Measurements from ENCODE around the gene MGAT5B.
A peak's percentile ranks its signal among the peaks of the same experiment; 100 is the strongest.
"Not testable (repeated sequence)": the region's sequence is repeated elsewhere in the genome, so short reads cannot be mapped to it uniquely, and the experiment has no call there.

Gene MGAT5B

DNA sequence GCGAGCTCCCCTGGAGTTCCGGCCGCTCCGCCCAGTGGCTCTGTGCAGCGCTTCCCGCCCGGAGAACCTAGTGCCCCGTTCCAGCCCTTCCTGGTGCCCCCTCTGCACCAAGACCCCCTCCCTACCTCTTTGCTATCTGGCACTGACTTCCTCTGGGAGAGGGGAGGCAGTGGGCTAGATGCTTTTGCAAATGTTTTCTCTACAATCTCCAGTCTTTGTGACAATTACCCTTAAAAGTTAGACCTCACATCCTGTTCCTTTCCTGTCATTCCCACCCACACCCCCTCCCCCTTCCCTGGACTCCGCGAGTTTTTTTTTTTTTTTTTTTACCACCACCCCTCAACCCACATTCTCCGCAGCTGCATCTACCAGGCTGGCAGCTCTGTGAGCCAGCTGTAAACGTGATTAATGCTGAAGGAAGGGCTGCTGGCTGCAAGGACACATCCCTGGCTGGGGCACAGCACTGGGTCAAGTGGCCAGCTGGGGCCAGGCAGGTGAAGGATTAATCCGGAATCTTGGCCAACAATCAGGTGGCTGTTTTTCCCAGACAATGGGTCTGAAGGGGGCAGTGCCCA lies 101.5 kb downstream of the MGAT5B start:
- no peak for DNase-seq (ENCODE audit: low read depth in 1 of 2, low spot score in 1 of 2)

DNA sequence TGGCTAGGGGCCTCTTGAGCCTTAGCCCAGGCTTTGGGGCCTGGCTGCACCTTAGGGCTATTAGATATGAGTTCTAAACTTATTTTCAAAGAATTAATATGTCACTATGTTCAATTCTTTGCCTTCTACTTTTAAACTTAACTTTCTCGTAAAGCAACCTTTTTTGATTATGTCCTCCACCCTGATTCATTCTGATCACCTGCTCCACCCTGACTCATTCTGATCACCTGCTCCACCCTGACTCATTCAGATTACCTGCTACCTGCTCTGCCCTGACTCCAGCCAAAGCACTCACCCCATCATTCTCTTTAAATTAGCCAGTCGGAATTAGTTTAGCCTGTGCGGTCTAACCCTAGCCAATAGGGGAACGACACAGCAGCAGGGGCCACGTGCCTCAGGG lies 102.0 kb downstream of the MGAT5B start:
- not testable (repeated sequence) for DNase-seq (ENCODE audit: low read depth in 1 of 2, low spot score in 1 of 2)

DNA sequence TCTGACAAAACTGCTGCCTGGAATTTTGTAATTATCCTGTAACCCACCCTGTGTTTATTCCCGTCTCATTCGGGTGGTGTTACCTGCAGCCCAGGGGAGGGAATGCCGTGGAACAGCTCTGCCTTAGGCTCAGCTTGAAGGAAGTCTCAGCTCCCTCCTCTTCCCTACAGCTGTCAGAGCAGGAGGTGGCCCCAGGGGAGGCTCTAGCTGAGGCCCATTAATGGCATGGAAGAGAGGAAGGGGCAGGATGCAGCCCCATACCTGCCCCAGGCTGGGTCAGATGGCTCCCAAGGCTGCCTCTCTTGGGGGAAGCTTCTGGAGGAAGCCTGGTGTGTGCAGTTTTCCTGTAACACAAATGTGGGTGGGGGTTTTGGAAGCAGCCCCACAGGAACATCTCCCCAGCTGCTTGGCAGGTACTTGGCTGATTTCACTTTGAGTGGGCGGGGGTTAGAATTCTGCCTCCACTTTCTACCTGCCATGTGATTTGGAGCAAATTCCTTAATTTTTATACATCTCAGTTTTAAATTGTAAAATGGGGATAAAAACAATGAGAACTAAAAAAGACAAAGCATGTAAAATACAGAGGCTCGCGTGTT lies 103.9 kb downstream of the MGAT5B start:
- no peak for DNase-seq (ENCODE audit: low read depth in 1 of 2, low spot score in 1 of 2)

DNA sequence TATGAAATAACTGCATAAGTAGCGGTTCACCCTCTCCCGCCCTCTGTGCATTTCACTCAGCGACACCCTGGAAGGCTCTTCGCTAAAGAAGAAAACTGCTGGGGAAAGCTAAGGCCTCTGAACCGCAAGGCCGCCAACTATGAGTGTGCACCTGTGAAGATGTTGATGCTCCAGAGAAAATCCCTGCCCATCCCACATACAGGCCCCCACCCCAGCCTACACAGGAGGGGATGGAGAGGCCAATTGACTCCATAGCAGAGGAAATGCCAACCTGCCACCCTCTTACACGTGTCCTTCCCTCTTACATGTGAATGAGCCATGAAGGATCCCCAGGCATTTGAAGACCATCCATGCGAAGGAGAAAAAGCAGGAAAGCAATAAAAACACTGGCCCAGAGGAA lies 104.8 kb downstream of the MGAT5B start:
- DNase-seq (ENCODE audit: low read depth in 1 of 2, low spot score in 1 of 2) = no peak

DNA sequence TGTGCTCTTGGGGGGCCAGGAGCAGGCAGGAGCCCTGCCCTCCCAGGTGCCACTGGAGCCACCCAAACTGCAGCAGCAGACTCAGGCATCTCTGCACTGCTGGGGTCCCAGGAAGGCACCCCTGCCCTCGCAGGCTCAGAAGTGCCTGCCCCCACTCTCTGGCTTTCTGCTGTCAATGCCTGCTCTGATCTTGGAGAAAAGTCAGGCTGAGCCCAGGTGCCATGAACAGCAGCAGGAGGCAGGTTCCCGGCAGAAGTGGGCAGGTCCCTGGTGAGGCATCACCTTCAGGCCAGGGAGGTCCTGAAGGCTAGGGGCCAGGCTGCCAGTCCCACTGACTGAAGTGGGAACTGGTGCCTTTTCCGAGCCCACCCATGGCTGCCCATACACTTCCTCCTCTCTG lies 106.5 kb downstream of the MGAT5B start:
- no peak for DNase-seq (ENCODE audit: low read depth in 1 of 2, low spot score in 1 of 2)

DNA sequence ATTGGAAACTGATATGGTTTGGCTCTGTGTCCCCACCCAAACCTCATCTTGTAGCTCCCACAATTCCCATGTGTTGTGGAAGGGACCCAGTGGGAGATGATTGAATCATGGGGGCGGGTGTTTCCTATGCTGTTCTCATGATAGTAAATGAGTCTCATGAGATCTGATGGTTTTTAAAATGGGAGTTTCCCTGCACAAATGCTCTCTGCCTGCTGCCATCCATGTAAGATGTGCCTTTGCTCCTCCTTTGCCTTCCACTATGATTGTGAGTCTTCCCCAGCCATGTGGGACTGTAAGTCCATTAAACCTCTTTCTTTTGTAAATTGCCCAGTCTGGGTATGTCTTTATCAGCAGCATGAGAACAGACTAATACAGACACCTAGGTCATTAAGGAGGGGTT lies 109.8 kb downstream of the MGAT5B start:
- DNase-seq (ENCODE audit: low read depth in 1 of 2, low spot score in 1 of 2) = not testable (repeated sequence)

DNA sequence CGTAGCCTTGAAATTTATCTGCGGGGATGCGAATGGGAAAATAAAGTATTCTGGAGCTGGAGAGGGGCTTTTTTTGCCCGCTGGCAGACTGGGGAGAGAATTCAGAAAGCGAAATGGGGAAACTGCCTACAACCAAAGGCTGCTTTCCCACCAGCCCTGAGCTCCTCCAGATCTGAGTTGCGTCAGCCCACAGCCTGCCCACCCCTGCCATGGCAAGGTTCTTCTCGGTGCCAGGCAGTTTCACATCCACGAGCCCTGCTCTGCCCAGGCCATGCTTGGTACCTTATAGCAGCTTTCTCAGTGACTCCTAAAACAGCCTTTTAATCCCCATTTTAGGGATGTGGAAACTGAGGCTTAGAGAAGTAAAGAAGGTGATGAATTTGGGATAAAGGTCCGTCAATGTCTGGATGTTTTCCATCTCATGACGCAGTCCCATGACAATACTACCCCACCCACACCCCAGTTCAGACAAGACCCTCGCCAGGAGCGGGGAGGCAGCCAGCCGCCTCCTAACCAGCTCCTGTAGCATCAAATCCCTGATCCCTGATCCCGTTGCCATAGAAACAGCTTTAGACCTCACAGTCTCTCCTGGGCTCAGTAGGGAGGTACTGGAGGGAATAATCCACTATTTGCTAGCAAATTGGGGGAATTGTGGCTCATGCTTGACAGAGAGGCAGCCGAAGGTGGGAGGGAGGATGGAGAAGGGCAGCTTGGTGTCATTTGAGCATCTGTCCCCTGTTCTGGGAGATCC lies 113.5 kb downstream of the MGAT5B start:
- DNase-seq (ENCODE audit: low read depth in 1 of 2, low spot score in 1 of 2) = no peak

DNA sequence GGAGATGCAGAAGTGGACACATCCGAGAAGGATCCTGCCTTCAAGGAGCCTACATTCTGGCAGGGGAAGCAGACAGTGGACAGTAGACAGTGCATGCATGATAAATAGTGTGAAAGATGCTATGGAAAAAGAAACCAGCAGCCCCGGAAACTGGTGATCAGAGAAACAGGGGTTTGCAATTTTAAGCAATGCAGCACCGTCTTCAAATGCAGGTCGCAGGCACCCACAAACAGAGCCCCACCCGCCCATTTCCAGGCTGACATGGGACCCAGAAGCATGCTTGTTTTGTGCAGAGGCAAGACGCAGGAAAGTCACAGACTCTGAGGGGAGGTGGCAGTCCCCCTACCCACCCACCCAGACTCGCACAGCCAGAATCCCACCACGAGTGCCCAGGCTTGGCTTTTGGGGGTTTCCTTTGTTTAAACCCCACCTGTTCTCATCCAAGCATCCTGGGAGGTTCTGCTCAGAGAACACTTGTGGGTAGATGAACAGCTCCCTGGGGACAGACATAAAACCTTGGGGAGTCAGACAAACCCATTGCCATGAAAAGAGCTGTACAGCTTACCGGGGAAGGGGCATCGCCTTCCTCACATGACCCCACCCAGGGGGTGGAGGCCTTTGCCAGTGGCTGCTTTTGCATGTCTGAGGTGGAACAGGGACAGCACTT lies 114.3 kb downstream of the MGAT5B start:
- no peak for DNase-seq (ENCODE audit: low read depth in 1 of 2, low spot score in 1 of 2)

DNA sequence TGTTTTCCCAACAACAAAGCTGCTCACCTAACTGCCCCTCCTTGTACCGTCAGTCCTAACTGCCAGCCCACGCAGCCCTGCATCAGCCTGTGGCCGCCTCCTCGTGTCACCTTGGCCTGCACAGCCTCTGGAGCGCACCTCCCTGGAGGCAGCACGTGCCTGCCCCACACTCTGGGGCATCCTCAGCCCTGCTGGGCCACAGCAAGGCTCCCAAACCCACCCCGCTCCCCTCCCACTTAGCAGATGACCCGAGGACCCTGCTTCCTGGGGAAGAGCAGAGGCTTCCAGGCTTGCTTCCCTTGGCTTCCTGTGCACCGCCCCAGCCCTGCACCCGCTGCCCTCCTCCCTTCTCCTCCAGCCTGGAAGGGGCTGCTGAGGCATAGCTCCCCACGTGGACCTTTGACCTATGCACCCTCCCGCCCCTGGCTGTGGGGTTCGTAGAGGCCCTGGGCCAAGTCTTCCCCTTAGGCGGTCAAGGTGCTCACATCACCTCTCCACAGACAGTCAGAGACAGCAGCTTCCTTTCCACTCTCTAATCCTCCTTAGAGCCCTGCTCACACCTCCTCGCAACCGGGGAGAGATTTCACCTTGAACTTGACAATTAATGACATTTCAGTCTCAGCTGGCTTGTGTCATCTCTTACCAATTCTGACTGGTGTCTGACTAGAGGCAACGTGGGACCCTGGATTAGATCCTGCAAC lies 115.0 kb downstream of the MGAT5B start:
- no peak for DNase-seq (ENCODE audit: low read depth in 1 of 2, low spot score in 1 of 2)

DNA sequence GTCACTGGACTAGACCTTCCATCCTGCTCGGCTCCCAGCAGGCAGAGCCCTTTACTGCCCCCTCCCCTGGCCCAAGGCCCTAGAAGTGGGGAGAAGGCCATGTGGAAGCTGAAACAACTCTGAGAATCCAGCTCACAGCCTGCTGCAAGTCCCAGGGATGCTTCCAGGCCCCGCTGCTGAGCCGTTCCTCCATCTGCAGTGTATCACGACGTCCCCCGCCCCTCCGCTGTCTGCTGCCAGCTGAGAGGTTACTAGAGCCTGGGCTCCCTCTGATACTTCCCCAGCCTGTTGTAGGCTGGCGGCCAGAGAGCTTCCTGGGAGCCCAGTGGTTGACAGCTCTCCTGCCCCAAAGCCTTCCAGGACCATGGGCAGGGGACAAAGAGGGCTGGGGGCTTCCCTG lies 118.2 kb downstream of the MGAT5B start:
- DNase-seq (ENCODE audit: low read depth in 1 of 2, low spot score in 1 of 2) = no peak

DNA sequence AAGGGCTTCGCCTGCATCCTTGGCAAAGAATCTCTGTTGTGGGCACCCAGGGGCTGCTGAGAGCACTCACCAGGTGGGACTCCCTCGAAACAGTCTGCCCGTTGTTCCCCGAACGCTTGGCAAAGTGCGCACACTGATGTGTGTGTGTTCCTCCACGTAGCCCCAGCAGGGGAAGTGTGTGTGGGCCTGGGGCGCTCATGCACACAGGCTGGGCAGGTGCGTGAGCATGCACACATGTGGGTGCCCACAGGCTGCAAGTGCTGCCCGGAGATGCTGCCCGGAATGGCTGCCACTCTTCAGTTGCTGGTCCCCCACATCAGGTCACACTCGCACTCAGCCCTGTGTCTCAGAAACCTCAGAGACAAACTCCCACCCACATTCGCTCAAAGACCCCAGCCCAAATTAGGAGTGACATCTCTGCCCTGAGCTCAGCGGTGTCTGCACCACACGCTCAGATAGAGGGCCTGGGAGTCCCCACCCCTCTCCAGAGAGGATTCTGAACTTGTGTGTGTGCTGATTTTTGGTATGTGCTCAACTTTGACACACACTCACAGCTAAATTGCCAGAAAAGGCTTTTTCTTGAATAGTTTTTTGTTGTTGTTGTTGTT lies 119.4 kb downstream of the MGAT5B start:
- DNase-seq (ENCODE audit: low read depth in 1 of 2, low spot score in 1 of 2) = no peak

DNA sequence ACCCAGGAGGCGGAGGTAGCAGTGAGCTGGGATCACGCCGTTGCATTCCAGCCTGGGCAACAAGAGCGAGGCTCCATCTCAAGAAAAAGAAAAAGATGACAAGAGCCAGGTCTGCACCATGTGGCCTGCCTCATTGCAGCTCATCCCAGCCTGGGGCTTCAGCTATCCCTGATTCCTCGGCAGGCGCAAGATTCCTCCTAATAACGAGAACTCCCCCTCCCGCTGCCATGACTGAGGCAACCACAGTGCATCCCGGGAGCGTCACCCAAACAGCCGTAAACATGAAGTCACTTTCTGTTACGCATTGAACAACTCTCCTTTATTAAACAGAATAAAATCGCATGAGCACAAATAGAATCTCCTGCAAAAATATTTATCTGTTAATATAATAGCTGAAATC lies 120.6 kb downstream of the MGAT5B start:
- no peak for DNase-seq (ENCODE audit: low read depth in 1 of 2, low spot score in 1 of 2)

DNA sequence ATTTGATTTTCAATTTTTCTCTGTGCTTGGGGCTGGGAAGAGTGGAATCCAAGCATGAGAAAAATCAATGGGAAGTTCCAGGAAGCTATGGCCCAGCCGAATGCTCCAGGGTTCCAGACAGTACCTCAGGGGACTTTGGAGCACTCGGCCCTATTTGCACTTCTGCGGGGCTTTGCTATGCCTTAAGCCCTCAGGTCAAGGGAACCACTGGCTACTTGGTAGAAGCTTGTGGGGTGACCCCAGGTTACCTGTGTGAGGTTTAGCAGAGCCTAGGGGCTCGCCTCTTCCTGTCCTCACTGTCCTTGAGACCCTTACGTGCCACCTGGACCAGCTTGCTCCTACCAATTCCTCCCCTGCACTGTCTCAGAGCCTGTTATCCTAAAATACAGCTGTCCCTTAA lies 121.3 kb downstream of the MGAT5B start:
- no peak for DNase-seq (ENCODE audit: low read depth in 1 of 2, low spot score in 1 of 2)

DNA sequence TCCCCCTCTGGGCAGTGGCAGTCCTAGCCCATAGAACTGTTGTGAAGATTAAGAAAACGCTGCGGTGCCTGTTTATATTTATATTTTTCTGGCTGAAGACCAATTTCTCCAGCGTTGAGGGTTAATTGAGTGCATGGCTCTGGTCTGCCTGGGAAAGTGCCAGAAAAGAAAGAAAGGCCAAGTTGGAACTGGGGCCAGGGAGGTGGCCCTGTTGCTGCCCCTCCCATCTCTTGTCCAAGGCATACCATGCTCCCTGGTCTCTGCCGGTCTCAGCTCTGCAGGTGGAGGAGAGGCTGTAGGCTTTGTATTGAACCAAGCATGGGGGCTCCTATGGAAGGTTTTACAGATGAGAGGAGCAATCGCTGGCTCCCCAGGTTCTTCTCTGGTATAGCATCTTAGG lies 124.7 kb downstream of the MGAT5B start:
- no peak for DNase-seq (ENCODE audit: low read depth in 1 of 2, low spot score in 1 of 2)

DNA sequence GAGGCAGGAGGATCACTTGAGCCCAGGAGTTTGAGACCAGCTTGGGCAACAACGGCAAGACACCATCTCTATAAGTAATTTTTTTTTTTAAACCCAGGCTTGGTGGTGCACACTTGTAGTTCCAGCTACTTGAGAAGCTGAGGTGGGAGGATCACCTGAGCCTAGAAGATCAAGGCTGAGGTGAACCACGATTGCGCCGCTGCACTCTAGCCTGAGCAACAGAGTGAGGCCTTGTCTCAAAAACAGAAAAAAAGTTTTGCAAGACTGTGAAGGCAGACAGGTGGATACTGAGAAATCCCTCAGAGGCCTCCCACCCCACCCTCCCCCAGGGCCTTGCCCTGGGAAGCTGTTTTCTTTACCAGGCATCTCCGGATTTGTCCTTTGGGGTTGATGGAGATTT lies 125.4 kb downstream of the MGAT5B start:
- DNase-seq (ENCODE audit: low read depth in 1 of 2, low spot score in 1 of 2) = no peak

DNA sequence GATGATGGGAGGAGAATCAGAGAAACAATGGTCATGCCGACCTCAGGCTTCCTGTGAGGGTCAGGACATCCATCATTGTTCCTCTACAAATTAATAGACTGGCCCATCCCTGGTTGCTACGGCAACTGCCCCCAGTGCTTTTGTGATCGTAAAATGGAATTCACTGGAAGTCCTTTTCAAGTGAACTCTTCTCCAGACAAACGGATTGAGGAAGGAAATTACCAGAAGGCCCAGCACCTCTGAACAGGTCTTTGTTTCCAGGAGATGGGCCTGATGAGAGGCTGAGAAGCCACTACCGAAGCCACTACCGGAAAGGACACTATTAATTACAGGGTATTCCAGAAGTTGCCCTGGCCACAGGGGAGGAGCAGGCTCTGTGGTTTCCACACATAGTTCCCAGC lies 126.0 kb downstream of the MGAT5B start:
- no peak for DNase-seq (ENCODE audit: low read depth in 1 of 2, low spot score in 1 of 2)

DNA sequence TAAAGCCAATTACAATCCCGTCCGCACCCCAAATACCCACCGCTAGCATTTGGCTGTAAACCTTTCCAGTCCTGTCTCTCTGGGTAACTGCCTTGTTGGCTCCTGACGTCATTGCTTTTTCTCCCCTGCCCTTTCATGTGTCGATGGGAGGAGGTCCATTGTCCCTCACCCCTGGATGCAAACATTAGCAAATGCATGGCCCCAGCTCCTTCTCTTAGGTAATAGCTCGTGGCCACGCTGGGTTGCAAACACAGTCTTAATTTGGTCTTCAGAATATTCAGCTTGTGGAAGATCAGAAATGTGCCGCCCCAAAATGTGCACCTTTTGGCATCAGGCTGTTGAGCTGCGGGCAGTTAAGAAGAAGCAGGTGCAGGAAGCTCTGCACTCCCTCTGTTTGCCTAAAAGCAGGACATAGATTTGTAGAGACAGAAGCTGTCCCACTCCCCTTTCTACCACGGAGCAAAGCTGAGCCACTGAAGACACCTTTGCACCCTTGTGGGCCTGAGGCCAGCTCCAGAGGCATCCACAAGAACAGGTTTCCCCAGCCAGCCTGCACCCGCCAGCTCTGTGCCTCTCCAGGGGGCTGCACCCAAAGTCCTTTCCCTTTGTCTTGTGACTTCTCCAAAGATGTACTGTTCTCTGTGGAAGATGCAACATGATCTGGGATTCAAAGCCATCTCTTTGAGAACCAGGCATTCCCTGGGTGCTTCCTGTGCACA lies 127.3 kb downstream of the MGAT5B start:
- no peak for DNase-seq (ENCODE audit: low read depth in 1 of 2, low spot score in 1 of 2)

DNA sequence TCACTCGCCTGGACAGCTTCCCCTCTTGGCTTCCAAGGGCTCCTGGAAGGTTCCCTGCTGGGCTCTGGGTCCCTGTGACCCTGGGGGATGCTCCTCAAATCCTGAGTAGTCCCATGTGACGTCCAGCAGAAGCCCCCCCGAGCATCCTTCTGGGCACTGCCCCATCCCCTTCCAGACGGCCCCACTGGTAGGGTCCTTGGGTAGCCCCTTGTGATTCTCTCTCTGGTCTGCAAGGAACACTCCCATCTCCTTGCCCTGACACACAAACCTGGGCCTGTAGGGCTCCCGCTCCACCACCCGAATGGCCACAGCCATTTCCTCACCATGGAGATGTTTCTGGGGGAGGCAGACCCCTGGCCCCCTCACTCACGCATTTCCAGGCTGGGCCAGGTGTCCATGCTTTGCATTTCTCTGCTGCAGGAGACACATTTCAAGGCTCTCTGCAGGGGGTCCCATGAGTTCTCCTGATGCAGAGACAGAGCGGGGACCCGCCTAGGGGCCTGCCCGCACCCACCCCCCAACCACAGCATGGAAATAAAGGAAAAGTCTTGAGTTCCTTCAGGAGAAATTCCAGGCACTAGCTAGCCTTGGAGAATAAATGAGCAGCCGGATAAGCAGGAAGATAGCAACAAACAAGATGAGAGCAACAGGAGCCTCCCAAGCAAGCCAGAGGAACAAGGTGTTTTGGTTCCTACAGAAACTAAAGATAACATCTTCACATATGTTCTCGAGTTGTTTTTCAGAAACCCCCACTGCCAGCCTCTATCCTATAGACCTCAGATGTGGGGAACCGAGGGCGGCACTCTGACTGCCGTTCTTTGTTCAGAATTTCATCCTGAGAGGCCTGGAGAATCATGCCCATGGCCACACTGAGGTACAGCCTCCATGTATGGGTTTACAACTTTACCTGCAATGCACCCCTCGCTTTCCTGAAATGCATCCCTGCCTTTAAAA lies 128.8 kb downstream of the MGAT5B start:
- no peak for DNase-seq (ENCODE audit: low read depth in 1 of 2, low spot score in 1 of 2)

DNA sequence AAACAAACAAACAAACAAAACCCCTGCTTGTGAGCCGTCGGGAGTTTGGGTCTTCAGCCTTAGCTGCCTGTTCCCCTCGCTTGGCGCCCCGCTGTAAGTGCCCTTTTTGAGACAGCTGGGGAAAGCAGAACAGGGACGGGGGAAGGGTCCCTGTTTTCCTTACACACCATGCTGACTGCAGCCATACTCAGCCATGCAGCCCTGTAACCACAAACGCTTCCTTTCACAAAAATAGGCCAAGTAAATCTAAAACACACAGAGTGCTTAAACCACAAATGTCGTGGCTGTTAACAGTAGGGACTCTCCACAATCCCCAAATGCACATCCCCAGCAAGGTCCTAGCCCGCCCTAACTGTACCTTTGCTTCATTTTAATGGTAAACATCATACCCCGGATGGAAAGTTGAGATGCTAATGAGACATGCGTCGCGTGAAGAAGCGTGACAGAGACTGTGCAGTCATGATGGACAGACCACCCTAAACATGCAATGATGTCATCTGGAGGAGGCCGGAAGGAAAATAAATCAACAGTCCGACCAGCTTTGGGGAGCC lies 129.9 kb downstream of the MGAT5B start:
- peak in 1 of 2 donors; percentile 22 for DNase-seq (ENCODE audit: low read depth in 1 of 2, low spot score in 1 of 2)

Data from stimulated activated CD4-positive, alpha-beta T cell treated with anti-CD3 and anti-CD28 coated beads, Interleukin-15, amount 100 ng/mL, for 1 hour (primary cell).